ENCODE data around the gene FAM240B.

DNA sequence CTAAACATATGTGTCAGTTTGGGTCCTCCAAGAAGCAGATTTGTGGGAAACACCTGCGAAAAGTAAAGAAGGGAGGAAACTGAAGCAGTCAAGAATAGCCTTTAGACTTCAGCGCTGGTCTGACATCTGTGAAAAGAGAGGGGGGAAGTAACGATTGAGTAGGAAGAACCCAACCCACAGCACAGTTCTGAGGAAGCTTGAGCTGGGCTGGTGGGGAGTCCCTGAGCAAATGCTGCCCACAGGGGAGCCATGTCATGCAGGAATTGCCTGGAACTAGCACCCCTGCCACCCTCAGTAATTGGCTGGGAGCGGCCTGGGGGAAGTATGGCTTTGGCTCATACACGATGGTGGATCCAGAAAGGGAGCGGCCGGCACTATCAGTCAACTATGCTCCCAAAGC lies 20.6 kb downstream of the FAM240B start:
- TF ChIP-seq CTCF (IDR thresholded peaks at IDR 0.05; ENCODE audit: insufficient read depth, low read length, poor library complexity, severe bottlenecking) = no peak
- TF ChIP-seq EZH2phosphoT487 (conservative IDR thresholded peaks at IDR 0.05; ENCODE audit: low read length) = no peak
